HUES48 (cell line): ENCODE data around the gene MCAM.

Source experiments
- H3K27ac ChIP-seq: one replicate; pipeline ENCODE4 v1.7.0; 2013; ENCODE audit warnings: low read depth, low read length, inconsistent platforms
- H3K27me3 ChIP-seq: 2 replicates; pipeline ENCODE4 v1.6.1; 2013; ENCODE audit warnings: mild to moderate bottlenecking, low read length; ENCODE audit not compliant: control insufficient read depth, insufficient read depth
- H3K36me3 ChIP-seq: 2 replicates; pipeline ENCODE4 v1.6.1; 2013; ENCODE audit warnings: low read length; ENCODE audit not compliant: control insufficient read depth, insufficient read depth
- H3K4me1 ChIP-seq: 2 replicates; pipeline ENCODE4 v1.6.1; 2013; ENCODE audit warnings: mild to moderate bottlenecking, low read length; ENCODE audit not compliant: control insufficient read depth, insufficient read depth
- H3K4me3 ChIP-seq: 2 replicates; pipeline ENCODE4 v1.5.1; 2013; ENCODE audit warnings: mild to moderate bottlenecking, low read depth, low read length
- H3K9ac ChIP-seq: 2 replicates; pipeline ENCODE4 v1.6.1; 2013; ENCODE audit warnings: mild to moderate bottlenecking, low read depth, low read length, moderate library complexity
- H3K9me3 ChIP-seq: 2 replicates; pipeline ENCODE4 v1.6.1; 2013; ENCODE audit warnings: low read length; ENCODE audit not compliant: control insufficient read depth, insufficient read depth

MCAM gene

DNA sequence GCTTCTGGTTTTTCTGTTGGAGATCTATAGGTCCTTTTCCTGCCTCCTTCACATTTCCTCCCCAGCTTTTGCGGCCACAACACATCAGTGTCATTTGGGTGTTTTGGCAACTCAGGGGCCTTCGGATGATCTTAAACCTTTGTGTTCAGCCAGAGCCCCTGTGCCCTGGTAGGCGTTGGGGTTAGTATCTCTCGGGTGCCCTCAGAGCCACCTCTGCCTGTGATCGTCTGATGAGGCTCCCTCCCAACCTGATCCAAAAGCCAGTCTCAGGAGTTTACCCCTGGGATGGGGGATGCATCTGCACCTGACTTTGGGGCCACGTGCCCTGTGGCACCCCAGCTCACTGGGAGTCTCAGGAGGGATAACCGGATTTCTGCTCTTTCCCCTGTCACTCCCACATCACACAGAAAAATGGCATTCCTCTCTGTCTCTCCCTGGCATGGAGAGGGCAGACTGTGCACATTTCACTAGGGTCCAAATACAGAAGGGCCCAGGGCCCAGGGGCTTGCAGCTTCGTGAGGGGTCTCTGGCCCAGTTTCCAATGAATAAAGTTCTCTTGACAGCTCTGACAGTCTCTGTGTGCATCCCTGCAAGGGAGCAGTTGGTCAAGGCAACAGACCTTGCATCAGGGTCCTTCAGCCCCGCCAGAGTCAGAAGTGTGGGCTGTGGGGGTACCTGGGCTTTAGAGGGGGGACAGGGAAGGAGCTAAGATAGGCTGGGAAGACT, 20.0 kb upstream of the MCAM start:
- H3K27ac ChIP-seq, result peak overlapping the region; percentile 85
- H3K9me3 ChIP-seq, result no peaks in the 10 kb centered on the region
- peaks cover 36% of the 10 kb centered on the region for H3K27me3 ChIP-seq
- 0 out of 2 replicates have a peak overlapping the region, but pooled peaks have one; percentile 65 for H3K4me3 ChIP-seq
- H3K4me1 ChIP-seq, result peaks cover 34% of the 10 kb centered on the region
- H3K36me3 ChIP-seq, result peaks cover 14% of the 10 kb centered on the region
- H3K9ac ChIP-seq, result no peak overlapping the region

GRCh38 chr11:119335655-119336543, 19.0 kb upstream of the MCAM start:
- H3K27me3 ChIP-seq, result peaks cover 26% of the 10 kb centered on the region
- H3K4me1 ChIP-seq, result peaks cover 34% of the 10 kb centered on the region
- H3K27ac ChIP-seq, result no peak overlapping the region
- H3K9me3 ChIP-seq, result no peaks in the 10 kb centered on the region
- no peak overlapping the region for H3K9ac ChIP-seq
- H3K4me3 ChIP-seq, result peak overlapping the region; percentile 95
- peaks cover 14% of the 10 kb centered on the region for H3K36me3 ChIP-seq

DNA sequence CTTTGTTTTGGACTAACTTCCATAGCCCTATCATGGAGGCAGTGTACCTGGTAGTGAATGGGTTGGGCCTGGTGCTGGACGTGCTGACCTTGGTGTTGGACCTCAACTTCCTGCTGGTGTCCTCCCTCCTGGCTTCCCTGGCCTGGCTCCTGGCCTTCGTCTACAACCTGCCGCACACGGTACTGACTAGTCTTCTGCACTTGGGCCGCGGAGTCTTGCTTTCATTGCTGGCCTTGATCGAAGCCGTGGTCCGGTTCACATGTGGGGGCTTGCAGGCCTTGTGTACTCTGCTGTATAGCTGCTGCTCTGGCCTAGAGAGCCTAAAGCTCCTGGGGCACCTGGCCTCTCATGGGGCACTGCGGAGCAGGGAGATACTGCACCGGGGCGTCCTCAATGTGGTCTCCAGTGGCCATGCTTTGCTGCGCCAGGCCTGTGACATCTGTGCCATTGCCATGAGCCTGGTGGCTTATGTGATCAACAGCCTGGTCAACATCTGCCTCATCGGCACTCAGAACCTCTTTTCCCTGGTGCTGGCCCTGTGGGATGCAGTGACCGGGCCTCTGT, 18.2 kb upstream of the MCAM start:
- peaks cover 18% of the 10 kb centered on the region for H3K27me3 ChIP-seq
- H3K36me3 ChIP-seq, result peaks cover 14% of the 10 kb centered on the region
- peaks cover 34% of the 10 kb centered on the region for H3K4me1 ChIP-seq
- peak overlapping the region; percentile 95 for H3K4me3 ChIP-seq
- H3K9me3 ChIP-seq, result no peaks in the 10 kb centered on the region
- H3K9ac ChIP-seq, result peak overlapping the region; percentile 79
- H3K27ac ChIP-seq, result no peak overlapping the region

DNA sequence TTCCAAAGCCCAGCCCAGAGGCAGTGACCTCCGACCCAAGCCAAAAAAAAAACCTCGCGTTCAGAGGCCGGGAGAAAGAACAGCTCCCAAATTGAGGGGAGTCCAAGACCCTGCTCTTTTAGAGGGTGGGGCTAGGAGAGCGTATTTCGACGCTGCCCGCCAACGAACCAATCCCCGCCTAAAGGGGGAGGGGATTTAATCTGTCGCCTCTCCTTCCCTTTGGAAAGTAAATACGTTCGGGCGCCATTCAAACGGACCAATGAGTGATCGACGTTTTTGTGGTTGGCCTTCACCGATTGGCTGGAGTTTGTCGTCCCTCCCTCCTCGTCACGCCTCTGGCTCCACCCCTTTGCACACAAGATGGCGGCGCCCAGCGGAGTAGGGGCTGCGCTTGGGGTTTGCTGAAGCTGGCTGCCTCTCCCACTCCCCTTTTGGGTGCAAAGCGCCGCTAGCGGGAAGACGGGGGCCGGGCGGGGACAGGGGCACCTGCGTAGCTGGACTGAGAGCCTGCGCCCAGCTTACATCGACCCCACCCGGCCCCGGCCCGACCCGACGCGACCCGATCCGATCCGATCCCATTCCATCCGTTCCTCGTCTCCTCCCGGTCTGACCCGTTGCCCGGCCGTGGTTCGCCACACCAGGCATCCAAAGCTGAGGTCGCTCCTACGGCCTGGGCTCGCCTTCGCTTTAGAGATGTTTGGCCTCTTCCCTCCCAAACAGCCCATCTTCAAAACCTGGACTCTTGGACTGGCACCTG, 17.4 kb upstream of the MCAM start, which contains the start of gene RNF26:
Gene RNF26, plus strand, starts transcription at position 354 of the 757 bp plus-strand sequence. CDS start 596 bp downstream, outside the sequence.
- Histone ChIP-seq H3K36me3 (peaks cover 14% of the 10 kb centered on the region), H3K27me3 (peaks cover 10% of the 10 kb centered on the region), H3K9ac (peak within 1 kb of the TSS; percentile 79), H3K4me1 (peaks cover 31% of the 10 kb centered on the region), H3K4me3 (peak within 1 kb of the TSS; percentile 95), H3K27ac (peak within 1 kb of the TSS; percentile 92), H3K9me3 (no peaks in the 10 kb centered on the region)

GRCh38 chr11:119332111-119332765, 15.3 kb upstream of the MCAM start:
- Histone ChIP-seq H3K4me3 (no peak overlapping the region), H3K27ac (peak overlapping the region; percentile 33), H3K4me1 (peaks cover 14% of the 10 kb centered on the region), H3K27me3 (no peaks in the 10 kb centered on the region), H3K9me3 (no peaks in the 10 kb centered on the region), H3K36me3 (peaks cover 14% of the 10 kb centered on the region), H3K9ac (no peak overlapping the region)

GRCh38 chr11:119330237-119330636, 13.3 kb upstream of the MCAM start:
- no peaks in the 10 kb centered on the region for H3K9me3 ChIP-seq
- H3K36me3 ChIP-seq, result no peaks in the 10 kb centered on the region
- no peaks in the 10 kb centered on the region for H3K27me3 ChIP-seq
- no peak overlapping the region for H3K9ac ChIP-seq
- no peak overlapping the region for H3K4me3 ChIP-seq
- peaks cover 7% of the 10 kb centered on the region for H3K4me1 ChIP-seq
- no peak overlapping the region for H3K27ac ChIP-seq

DNA sequence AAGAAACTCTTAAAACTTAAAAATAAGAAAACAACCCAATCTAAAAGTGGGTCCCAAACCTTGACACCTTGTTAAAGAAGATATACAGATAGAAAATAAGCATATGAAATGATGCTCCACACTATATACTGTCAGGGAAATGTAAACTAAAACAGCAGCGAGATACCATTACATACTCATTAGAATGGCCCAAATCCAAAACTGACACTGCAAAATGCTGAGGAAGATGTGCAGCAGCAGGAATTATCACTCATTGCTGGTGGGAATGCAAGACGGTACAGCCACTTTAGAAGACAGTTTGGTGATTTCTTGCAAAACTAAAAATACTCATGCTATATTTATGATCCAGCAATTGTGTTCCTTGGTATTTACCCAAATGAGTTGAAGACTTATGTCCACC, 12.4 kb upstream of the MCAM start:
- no peak overlapping the region for H3K27ac ChIP-seq
- no peak overlapping the region for H3K9ac ChIP-seq
- no peaks in the 10 kb centered on the region for H3K9me3 ChIP-seq
- peaks cover 3% of the 10 kb centered on the region for H3K4me1 ChIP-seq
- no peak overlapping the region for H3K4me3 ChIP-seq
- H3K27me3 ChIP-seq, result no peaks in the 10 kb centered on the region
- H3K36me3 ChIP-seq, result no peaks in the 10 kb centered on the region

DNA sequence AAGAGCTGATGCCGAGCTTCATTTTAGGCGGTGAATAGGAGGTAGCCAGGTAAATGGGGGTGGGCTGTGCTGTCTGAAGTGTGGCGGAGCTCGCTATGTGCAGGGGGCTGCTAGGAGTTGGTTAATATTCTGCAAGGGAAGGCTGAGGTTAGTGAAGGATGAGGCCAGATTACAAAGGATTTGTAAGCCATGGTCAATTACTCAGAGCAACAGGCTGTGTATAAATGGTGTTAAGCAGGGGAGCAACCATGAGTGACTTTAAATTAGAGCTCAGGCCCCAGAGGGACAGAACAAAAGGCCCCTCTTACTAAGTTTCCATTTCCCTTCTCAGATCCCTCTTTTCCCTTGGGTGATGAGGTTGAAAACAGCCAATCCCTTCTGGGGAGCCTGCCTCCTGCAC, 7.3 kb upstream of the MCAM start:
- H3K27ac ChIP-seq, result no peak overlapping the region
- no peaks in the 10 kb centered on the region for H3K9me3 ChIP-seq
- no peak overlapping the region for H3K9ac ChIP-seq
- H3K27me3 ChIP-seq, result no peaks in the 10 kb centered on the region
- H3K36me3 ChIP-seq, result no peaks in the 10 kb centered on the region
- H3K4me3 ChIP-seq, result no peak overlapping the region
- peaks cover 15% of the 10 kb centered on the region for H3K4me1 ChIP-seq

GRCh38 chr11:119323532-119324033, 6.7 kb upstream of the MCAM start:
- Histone ChIP-seq H3K27me3 (peaks cover under 1% of the 10 kb centered on the region; the same call in 1 of the 2 replicates), H3K4me1 (peaks cover 21% of the 10 kb centered on the region), H3K9me3 (no peaks in the 10 kb centered on the region), H3K27ac (no peak overlapping the region), H3K4me3 (no peak overlapping the region), H3K36me3 (no peaks in the 10 kb centered on the region), H3K9ac (no peak overlapping the region)
